HAP-1 (cell line): ENCODE results near the gene IFT172.
"Not testable (repeated sequence)": the region's sequence is repeated elsewhere in the genome, so short reads cannot be mapped to it uniquely, and the experiment has no call there.

Experiments
- DNase-seq, 2 experiments: peaks; one replicate each; pipeline ENCODE4 v3.0.0-alpha.2; 2016 to 2020; ENCODE audit warnings: low spot score in 2 of 2
- H3K27me3 ChIP-seq: fragments of 250-450 bp; sonication (Bioruptor Pico); 2 replicates; pipeline ENCODE4 v1.5.1; 2020; ENCODE audit warnings: low read depth, mild to moderate bottlenecking, moderate library complexity
- H3K36me3 ChIP-seq: fragments of 250-450 bp; sonication (Bioruptor Pico); replicated peaks from 2 replicates; pipeline ENCODE4 v1.5.1; 2020; ENCODE audit warnings: mild to moderate bottlenecking
- H3K4me1 ChIP-seq: fragments of 250-450 bp; sonication (Bioruptor Pico); 2 replicates; pipeline ENCODE4 v1.5.1; 2020; ENCODE audit warnings: mild to moderate bottlenecking
- H3K4me3 ChIP-seq: fragments of 250-450 bp; sonication (Bioruptor Pico); 2 replicates; pipeline ENCODE4 v1.5.1; 2020; ENCODE audit warnings: mild to moderate bottlenecking, moderate library complexity
- H3K9me3 ChIP-seq: fragments of 250-450 bp; sonication (Bioruptor Pico); 2 replicates; pipeline ENCODE4 v1.5.1; 2020; ENCODE audit warnings: mild to moderate bottlenecking, moderate library complexity
- in situ Hi-C: fragments of 300-500 bp; cut with MboI; formaldehyde crosslinking; loops from 3 replicates; pipeline ENCODE4 v1.14.3; 2020; ENCODE audit warnings: low sequenced_read_pairs, inconsistent platforms, mixed read lengths

Gene IFT172

GRCh38 chr2:27428978-27429541, 60.5 kb downstream of the IFT172 start:
- DNase-seq, result peak; percentile 89 to 91
- in situ Hi-C loops, result no loop called here
- Histone ChIP-seq H3K4me3 (peak overlapping the region; percentile 99), H3K36me3 (peaks cover 11% of the 10 kb centered on the region), H3K27me3 (no peaks in the 10 kb centered on the region), H3K9me3 (no peaks in the 10 kb centered on the region), H3K4me1 (peaks cover 12% of the 10 kb centered on the region)

DNA sequence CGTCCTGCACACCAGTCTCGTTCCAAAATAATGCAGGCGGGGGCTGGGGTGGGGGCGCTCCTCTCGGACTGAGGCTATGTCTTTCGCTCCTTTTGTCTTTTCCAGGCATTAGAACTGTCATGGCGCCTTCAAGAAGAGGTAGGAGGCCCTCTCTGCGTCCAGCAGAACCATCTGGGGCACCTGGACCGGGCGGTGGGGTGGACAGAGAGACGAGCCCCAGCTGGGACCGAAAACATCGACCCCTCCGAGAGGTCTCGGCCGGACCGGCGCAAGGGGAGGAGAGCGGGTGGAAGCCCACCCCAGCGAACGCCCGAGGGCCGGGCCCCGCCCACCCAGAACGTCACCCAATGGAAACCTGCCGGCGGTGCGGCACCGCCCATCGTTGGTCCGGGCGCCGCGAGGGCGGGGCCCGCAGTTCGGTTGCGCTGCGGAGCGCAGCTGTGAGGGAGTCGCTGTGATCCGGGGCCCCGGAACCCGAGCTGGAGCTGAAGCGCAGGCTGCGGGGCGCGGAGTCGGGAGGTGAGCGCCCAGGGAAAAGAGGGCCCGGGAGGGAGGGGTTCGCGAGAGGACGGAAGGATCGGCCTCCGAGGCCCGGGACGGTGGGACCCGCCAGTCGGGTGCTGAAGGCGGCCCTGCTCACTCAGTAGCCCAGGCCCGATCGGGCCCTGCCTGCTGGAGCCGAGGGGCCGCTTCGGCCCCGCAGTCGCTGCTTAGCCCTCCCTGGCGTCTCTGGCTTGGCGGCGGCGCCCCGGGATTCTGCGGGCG, 61.1 kb downstream of the IFT172 start, which contains the start of gene NRBP1:
Gene NRBP1 (plus strand): TSS at position 419 of the 765 bp plus-strand sequence. CDS start 4,643 bp downstream, outside the sequence.
- Histone ChIP-seq H3K9me3 (no peaks in the 10 kb centered on the region), H3K4me1 (peaks cover 12% of the 10 kb centered on the region), H3K27me3 (no peaks in the 10 kb centered on the region), H3K4me3 (peak within 1 kb of the TSS; percentile 99), H3K36me3 (peaks cover 5% of the 10 kb centered on the region)
- DNase-seq, result peak; percentile 91 to 98
- in situ Hi-C loops, result no loop called here

GRCh38 chr2:27427863-27428212, 61.7 kb downstream of the IFT172 start:
- no peaks in the 10 kb centered on the region; the same call in 1 of the 2 replicates for H3K36me3 ChIP-seq
- DNase-seq, result no peak
- no peaks in the 10 kb centered on the region for H3K9me3 ChIP-seq
- H3K4me3 ChIP-seq, result peak overlapping the region; percentile 99
- in situ Hi-C loops, result no loop called here
- peaks cover 12% of the 10 kb centered on the region for H3K4me1 ChIP-seq
- no peaks in the 10 kb centered on the region for H3K27me3 ChIP-seq

- H3K4me3 ChIP-seq, H3K4me1 ChIP-seq, H3K9me3 ChIP-seq, DNase-seq, H3K36me3 ChIP-seq, H3K27me3 ChIP-seq, in situ Hi-C loops: not testable (repeated sequence)
These were observed 64.5 kb downstream of the IFT172 start for GRCh38 chr2:27425039-27425438.

GRCh38 chr2:27422958-27423357, 66.6 kb downstream of the IFT172 start:
- Histone ChIP-seq H3K9me3 (no peaks in the 10 kb centered on the region), H3K4me1 (no peaks in the 10 kb centered on the region; the same call in 1 of the 2 replicates), H3K36me3 (no peaks in the 10 kb centered on the region), H3K27me3 (no peaks in the 10 kb centered on the region), H3K4me3 (no peak overlapping the region)
- in situ Hi-C loops, result no loop called here
- DNase-seq, result no peak

- no peaks in the 10 kb centered on the region for H3K27me3 ChIP-seq
- no peak for DNase-seq
- no peaks in the 10 kb centered on the region for H3K4me1 ChIP-seq
- no peak overlapping the region for H3K4me3 ChIP-seq
- no peaks in the 10 kb centered on the region for H3K9me3 ChIP-seq
- no peaks in the 10 kb centered on the region for H3K36me3 ChIP-seq
- in situ Hi-C loops, result no loop called here
These were observed 67.8 kb downstream of the IFT172 start for GRCh38 chr2:27421660-27422250.

GRCh38 chr2:27420996-27421395, 68.5 kb downstream of the IFT172 start:
- no peaks in the 10 kb centered on the region for H3K27me3 ChIP-seq
- H3K4me3 ChIP-seq, result no peak overlapping the region
- no peaks in the 10 kb centered on the region for H3K36me3 ChIP-seq
- no peaks in the 10 kb centered on the region for H3K4me1 ChIP-seq
- no peak for DNase-seq
- no peaks in the 10 kb centered on the region for H3K9me3 ChIP-seq
- in situ Hi-C loops, result no loop called here

DNA sequence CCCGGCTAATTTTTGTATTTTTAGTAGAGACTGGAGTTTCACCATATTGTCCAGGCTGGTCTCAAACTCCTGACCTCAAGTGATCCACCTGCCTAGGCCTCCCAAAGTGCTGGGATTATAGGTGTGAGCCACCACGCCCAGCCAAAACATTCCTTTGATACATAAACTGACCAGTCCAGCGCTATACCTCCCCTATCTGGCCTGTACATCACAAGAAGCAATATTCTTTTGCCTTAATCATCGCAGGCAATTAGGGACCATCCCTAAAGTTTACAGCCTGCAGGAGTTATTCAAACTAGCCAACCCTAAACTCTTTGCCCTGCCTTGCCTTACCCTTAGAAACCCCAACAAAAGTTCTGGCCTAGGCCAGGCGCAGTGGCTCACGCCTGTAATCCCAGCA, 73.4 kb downstream of the IFT172 start:
- in situ Hi-C loops, result no loop called here
- Histone ChIP-seq H3K4me1 (no peaks in the 10 kb centered on the region), H3K9me3 (no peaks in the 10 kb centered on the region), H3K4me3 (no peak overlapping the region), H3K36me3 (no peaks in the 10 kb centered on the region), H3K27me3 (no peaks in the 10 kb centered on the region)
- no peak for DNase-seq

DNA sequence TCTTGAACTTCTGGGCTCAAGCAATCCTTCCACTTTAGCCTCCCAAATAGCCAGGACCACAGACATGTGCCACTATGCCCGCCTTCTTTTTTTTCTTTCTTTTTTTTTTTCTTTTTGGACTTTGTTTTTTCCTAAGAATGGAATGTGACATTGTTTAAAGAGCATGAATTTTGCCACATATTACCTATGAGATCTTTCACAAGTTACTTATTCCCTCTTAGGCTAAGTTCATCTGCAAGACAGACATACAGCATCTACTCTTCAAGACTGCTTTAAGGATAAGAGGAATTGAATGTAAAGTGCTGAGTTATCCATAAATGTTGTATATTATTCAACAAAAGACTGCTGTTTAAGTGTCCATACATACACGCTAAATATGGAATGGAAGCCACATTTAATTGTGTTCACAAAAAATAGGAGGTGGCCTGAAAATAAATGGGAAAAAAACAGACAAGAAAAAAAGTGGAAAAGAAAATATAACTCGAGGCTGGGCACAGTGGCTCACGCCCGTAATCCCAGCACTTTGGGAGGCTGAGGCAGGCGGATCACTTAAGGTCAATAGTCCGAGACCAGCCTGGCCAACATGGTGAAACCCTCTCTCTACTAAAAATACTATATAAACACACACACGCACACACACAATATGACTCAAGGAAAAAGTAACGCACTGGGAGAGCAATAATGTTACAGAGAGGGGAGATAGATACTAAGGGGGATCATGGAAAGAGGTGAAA, 77.0 kb downstream of the IFT172 start:
- peaks cover 2% of the 10 kb centered on the region for H3K36me3 ChIP-seq
- in situ Hi-C loops, result no loop called here
- H3K4me1 ChIP-seq, result peaks cover 8% of the 10 kb centered on the region
- no peaks in the 10 kb centered on the region for H3K9me3 ChIP-seq
- DNase-seq, result no peak
- no peaks in the 10 kb centered on the region for H3K27me3 ChIP-seq
- no peak overlapping the region for H3K4me3 ChIP-seq

DNA sequence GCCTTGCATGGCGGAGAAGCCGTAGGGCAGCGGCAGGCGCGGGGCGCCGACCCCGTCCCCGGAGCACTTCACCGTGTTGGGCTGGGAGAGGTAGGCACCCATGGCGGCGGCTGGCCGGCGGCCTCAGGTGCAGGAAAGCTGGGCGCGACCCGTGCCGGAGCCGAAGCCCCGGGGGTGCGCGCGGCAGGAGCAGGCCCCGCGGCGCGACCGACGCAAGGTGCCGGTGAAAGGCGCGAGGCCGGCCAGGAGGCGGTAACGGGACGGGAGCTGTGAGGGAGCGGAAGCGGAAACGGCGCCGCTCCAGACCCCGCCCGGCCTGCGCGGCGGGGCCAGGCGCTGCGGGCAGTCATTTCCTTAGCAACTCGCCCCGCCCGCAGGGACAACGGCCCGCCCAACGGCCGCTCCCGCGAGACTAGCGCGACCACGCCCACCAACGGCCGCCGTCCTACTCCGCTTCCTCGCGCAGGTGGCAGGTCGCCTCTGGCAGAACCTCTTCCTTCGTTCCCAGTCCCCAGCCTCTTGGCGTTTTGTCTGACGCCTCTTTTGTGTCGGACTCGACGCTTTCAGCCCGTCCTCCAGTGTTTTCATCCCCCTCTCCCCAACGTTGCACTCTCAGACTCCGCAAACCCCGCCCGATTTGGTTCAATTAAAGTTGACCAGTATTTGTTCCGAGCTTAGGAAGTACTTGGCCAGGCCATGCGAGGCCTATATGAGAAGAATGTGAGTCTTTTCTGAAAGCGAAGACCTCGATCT, 80.0 kb downstream of the IFT172 start, which contains the start of gene PPM1G:
Gene PPM1G (minus strand): TSS at position 271 of the 753 bp plus-strand sequence. CDS start 169 bp downstream, at position 102.
- Histone ChIP-seq H3K4me1 (peaks cover 20% of the 10 kb centered on the region), H3K27me3 (no peaks in the 10 kb centered on the region), H3K9me3 (no peaks in the 10 kb centered on the region), H3K36me3 (peaks cover 26% of the 10 kb centered on the region), H3K4me3 (peak within 1 kb of the TSS; percentile 93)
- in situ Hi-C loops, result no loop called here
- peak; percentile 91 to 97 for DNase-seq

GRCh38 chr2:27408601-27409320, 80.8 kb downstream of the IFT172 start:
- Histone ChIP-seq H3K4me3 (peak overlapping the region; percentile 93), H3K36me3 (peaks cover 29% of the 10 kb centered on the region), H3K4me1 (peaks cover 22% of the 10 kb centered on the region), H3K9me3 (no peaks in the 10 kb centered on the region), H3K27me3 (no peaks in the 10 kb centered on the region)
- DNase-seq, result peak; percentile 17 to 48
- in situ Hi-C loops, result no loop called here

DNA sequence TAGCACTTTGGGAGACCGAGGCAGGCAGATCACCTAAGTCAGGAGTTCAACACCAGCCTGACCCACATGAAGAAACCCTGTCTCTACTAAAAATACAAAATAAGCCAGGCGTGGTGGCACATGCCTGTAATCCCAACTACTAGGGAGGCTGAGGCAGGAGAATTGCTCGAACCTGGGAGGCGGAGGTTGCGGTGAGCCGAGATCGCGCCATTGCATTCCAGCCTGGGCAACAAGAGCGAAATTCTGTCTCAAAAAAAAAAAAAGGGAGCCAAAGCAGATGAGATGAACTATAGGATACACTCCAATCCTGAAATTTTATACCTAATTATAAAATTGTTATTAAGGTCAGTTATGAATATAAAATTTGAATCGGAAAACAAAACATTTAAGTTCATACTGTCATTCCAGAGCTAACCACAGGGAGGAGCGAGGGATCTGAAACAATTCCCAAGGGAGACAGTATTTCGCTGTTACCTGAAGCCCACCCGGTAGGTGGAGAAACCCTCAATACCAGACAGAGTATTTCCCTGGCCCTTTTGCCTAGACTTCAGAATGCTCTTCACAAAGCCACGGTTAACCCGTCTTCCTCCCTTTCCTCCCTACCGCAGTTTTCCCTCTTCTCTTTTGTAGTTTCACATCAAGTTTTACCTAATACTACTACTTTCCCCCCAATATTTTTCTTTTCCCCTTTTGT, 81.6 kb downstream of the IFT172 start:
- Histone ChIP-seq H3K36me3 (peaks cover 31% of the 10 kb centered on the region), H3K9me3 (no peaks in the 10 kb centered on the region), H3K27me3 (no peaks in the 10 kb centered on the region), H3K4me1 (peaks cover 22% of the 10 kb centered on the region), H3K4me3 (peak overlapping the region; percentile 93)
- in situ Hi-C loops, result no loop called here
- DNase-seq, result peak; percentile 66 to 78
